NCI-H2227 (cell line): Measurements from ENCODE around the gene THY1.
"Not testable (repeated sequence)": the region's sequence is repeated elsewhere in the genome, so short reads cannot be mapped to it uniquely, and the experiment has no call there.

ENCODE experiments used
- DNase-seq: peaks from one replicate; lab custom pipeline; 2025; ENCODE audit not compliant: unreplicated experiment; lab: John Stamatoyannopoulos, UW

The THY1 gene

DNA sequence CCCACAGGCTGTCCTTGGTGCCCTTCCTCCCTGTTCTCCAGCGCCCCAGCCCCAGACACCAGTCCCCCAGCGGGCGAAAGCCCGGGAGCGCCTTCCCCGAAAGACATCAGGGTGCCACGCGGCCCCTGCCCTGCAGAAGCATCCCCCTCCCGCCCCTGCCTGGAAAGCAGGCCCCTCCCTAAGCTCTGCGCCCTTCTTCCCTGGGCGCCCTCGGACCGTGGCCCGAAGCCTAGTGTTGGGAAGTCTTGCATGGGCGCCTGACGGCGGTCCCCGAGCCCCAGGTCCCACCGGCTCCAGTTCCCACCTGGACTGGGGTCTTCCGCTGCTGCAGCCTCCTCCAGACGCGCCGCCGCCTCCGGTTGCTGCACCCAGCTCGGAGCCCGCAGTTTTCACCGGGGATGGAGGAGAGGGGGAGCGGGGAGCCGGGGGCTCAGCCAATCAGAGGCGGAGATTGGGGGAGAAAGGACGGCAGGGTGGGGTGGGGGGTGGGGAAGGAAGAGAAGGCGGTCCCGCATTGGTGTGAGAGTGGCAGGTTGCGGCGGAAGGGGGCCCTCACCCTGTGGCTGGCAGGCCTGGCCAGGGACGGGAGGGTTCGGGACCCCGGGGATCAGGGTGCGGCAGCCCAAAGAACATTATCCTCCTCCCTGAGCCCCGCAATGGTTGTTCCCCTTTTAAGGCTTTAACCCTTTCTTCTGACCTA lies at the start of gene THY1:
TSS of gene THY1 (minus strand) at position 364 of the 700 bp plus-strand sequence. CDS start 2,267 bp downstream, outside the sequence.
- peak; percentile 78 for DNase-seq

DNA sequence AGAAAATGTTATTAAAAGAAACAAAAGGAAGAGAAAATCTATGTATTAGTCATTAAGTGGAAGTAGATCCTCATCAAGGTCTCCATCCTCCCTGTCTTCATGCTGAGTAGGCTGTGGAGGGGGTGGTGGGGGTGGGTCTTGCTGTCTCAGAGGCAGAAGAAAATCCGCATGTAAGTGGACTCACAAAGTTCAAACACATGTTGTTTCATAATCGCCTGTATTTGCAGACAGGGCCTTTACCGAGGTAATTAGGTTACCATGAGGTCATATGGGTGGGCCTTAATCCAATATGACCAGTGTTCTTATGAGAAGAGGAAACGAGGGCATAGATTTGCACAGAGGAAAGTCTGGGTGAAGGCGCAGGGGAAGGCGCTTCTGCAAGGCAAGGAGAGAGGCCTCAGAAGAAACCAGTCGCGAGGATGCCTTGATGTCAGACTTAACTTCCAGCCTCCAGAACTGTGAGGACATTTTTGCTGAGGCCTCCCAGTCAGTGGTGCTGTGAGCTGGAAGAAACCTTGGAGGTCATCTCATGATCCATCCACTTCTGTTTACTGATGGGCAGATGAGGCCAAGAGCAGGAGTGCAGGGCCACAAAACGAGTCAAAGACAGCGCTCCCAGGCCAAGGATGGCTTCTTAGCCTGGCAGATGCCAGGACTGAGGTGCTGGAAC lies 49.3 kb upstream of the THY1 start:
- no peak for DNase-seq

DNA sequence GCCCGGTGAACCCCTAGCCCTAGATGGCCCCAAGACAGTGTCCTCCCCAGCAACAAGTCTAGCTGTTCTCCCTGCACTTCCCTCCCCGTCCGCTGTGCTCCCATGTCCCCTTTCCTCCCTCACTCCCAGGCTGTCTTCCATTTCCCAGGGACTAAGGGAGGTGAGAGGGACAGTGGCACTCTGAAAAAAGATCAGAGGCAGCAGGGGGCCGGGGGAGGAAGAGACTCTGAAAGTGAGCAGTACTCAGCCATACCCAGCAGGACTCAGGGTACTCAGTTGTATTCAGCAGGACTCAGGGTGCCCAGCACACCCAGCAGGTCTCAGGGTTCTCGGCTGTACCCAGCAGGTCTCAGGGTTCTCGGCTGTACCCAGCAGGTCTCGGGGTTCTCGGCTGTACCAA lies 48.4 kb upstream of the THY1 start:
- no peak for DNase-seq

DNA sequence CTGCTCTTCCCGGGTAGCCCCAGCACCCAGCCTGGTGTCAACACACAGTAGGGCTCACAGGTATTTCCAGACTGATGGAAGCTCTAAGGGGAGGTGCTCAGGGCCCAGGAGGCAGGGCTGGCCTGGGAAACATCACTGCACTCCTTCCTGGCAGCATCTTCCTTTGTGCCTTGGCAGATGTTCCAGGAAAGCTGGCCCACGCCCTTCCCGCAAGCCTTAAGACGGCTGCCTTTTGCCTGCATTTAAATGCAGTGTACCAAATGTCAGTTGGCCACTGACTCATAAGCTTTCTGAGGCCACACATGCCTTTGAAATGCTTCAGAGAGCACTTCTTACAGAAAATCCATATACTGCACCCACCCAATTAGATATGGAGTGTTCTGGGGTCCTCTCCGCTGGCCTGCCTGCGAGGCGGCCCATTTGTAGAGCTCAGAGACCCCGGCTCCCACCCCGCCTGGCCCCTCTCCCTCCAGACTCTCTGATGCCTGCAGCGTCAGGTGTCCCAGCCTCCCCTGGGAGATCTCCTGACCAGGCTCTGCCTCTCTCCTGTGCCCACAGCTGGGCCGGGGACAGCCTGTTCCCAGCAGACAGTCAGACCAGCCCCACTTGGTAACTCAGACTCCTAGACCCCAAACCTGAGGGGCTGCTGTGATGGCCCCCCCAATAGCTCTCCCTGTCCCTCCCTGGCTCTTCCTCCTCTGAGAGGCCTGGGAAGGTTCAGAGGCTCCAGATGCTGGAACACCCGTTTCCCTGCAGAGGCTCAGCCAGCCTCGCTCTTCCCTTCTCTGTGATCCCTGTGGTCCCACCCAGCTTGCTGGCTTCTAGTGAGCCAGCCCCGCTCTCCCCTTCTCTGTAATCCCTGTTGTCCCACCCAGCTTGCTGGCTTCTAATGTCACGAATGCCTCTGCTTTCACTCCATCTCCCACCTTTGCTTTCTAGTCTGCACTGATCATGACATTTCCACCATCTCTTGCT lies 47.6 kb upstream of the THY1 start:
- DNase-seq: no peak

DNA sequence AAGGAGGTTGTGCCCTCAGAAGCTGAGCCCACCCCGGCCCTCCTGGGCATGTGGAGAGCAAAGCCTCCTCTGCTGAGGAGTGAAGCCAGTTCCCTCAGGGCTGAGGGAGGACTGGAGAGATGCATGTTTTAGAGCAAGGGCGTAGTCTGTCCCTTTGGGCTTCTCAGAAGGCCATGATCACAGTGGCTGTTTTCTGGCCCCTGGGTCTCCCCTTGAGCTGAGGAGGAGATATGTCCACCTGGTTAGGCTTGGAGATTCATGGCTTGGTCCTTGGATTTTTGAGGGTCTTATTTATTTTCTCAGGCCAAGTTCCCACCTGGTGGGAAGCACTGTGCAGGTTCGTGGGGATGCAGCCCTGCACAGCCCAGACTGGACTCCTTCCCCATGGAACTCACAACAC lies 46.5 kb upstream of the THY1 start:
- no peak for DNase-seq

DNA sequence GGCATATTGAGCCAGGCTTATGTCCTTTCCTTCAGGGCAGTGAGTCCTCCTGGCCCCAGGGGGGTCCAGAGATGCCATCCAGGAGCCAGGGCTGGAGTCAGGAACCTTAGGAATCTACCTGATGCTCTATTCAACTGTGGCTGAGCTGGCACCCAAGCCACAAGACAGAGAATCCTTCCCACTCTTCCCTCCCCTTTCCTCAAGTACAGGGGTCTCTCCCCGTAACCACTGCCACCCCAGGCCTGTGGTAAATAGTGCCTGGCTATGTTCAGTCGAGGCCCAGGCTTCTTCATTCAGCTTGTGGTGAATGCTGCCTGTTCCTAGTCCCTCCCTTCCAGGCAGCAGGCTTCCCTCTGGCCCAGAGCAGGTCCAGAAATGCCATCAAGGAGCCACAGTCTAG lies 45.5 kb upstream of the THY1 start:
- no peak for DNase-seq

DNA sequence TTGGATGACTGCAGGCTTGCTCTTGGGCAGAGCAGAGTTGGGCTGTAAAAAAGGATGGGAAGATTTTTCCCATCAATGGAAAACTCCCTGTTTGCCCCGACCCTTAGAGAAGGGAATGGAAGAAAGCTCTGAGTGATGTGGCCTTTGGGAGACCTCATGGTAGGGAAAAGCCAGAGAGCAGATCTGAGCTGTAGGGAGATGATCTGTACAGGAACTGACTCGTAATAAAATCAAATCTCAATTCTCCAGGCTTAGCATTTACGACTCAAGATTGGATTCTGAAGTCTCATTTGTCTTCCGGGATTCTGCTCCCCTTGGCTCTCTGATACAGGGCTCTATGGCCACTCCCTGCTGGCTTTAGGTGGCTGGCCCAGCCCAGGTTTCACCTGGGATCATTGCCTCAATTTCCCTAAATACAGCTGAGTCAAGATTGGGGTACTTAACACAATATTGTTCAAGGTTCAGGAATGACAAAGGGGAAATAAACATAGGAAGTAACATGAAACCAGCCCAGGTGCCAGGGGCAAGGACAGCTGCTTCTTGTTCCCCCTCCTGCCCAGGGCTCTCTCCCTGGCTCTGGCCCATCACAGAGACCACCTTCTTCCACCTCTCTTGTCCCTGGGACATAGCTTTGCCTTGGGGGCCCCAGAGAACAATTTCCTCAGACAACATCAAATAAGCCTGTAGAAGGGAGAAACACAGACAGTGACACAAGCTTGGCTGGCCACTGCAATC lies 38.4 kb upstream of the THY1 start:
- no peak for DNase-seq

DNA sequence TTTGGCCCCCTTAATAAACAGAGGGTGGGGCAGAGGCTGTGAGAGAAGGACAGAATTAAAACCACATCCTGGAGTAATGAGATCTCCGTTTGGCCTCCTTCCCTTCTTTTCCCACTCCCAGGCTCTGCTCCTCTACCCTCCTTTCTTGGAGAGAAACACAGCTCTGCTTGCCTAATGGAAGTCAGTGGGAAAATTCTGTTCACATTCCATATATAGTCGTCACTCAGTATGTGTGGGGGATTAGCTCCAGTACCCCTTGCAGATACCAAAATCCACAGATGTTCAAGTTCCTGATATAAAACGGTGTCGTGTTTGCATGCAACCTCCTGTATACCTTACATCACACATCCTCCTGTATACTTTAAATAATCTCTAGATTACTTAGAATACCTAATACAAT lies 37.6 kb upstream of the THY1 start:
- DNase-seq: no peak

DNA sequence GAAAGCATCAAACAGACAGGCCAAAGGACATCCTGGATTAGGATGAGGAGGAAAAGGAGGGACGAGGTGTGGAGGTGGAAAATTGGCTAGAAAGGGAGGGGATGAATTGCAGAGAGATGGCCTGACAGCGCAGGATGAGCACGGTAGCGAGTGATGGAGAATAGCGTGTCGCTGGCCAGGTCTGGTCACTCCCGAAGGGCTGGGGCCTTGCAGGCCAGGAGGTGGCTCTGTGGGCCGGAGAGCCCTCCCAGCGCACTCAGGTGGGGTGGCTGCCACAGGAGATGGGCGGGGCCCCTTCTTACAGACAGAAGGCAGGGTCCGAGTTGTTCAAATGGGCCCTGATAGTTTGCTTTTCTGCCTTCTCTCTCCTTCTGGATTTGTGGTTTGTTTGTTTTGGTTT lies 37.1 kb upstream of the THY1 start:
- no peak for DNase-seq

DNA sequence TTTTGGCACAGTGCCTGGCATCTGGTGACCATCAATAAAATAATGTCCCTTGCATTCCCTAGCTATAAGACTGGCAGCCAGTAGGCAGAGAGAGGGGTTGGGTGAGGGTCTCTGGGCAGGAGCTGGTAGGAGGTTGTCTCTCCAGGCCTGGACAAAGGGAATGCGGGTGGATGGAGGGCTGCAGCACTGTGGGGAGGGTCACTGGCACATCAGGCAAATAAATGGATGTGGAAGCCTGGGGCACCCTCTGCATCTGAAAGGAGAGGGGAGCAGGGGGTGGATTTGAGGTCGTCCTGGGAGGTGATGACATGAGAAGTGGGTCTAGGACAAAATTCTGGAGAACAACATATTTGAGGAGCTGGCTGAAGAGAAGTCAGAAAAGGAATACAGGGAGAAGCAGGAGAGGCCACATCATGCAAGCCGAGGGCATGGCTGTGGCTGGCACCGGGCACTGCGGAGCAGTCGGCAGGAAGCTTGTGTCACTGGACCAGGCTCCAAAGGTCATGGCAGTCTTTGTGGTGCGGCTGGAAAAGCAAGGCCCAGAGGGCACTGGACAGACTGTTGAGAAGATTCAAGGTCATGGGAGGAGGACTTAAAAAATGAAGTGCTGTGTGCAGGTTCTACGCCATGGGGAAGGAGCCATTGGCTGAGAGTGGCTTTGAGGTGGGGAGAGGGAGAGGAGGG lies 36.5 kb upstream of the THY1 start:
- DNase-seq: no peak

DNA sequence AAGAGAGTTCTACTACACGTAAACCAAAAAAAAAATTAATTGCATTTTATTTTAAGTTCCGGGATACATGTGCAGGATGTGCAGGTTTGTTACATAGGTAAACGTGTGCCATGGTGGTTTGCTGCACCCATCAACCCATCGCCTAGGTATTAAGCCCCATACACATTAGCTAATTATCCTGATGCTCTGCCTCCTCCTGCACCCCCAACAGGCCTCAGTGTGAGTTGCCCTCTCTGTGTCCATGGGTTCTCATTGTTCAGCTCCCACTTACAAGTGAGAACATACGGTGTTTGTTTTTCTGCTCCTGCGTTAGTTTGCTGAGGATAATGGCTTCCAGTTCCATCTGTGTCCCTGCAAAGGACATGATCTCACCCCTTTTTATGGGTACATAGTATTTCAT lies 32.7 kb upstream of the THY1 start:
- not testable (repeated sequence) for DNase-seq

DNA sequence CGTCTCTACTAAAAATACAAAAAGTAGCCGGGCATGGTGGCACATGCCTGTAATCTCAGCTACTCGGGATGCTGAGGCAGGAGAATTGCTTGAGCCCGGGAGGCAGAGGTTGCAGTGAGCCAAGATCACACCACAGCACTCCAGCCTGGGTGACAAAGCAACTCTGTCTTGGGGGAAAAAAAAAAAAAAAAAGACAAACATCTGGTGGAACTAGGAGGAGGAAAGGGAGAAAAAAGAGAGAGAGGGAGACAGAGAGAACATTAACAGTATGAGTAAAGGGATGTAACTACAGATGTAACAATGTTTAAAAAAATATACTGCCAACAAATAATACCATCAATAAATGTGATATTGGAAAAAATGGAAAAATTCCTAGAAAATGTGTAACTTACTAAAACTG lies 32.3 kb upstream of the THY1 start:
- DNase-seq: not testable (repeated sequence)

DNA sequence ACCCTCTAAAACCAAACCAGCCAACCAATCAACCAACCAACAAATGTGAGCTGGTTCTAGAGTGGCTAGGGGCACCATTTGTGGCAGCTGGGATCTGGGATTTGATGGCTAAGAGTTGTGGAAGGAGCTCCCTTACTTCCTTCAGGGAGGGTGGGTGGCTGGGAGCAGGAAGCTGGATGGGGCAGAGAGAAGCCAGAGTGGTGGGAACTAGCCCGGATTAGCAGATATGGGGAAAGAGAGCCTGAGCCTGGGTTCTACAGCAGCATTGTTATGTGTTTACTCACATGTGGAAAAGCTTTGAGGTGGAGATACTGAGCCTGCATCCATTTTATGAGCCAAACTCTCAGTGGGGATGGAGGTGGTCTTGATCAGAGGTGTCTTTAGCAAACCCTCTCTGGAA lies 30.9 kb upstream of the THY1 start:
- DNase-seq: no peak

DNA sequence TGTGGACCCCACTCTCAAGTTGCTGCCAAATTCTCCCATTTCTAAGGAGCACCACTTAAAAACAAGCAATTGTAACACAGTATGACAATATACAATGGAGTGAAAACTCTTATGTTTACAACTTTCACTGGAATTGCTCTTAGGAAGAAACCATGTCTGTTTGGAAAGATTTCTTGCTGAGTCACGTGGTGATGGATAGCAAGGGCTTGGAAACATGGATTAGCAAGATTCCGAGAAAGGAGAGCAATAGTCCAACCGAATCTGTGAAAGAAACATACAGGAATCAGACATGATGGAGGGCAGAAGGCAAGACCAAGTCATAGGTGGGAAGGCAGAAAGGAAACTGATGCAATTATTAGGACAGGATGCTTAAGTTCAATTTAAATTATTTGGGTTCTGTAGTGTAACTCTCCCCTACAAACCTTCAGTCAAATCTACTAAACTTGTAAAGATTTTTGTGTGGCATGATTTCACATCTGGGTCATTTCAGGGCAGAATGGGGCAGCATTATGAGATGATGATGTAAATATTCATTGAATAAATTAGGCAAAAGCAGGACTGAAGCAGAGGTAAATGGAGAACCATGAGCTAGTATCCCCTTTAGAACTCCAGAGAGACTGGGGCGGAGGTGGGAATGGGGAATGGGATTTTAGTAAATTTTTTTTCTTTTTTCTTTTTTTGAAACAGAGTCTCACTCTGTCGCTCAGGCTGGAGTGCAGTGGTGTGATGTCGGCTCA lies 27.8 kb upstream of the THY1 start:
- DNase-seq: no peak

DNA sequence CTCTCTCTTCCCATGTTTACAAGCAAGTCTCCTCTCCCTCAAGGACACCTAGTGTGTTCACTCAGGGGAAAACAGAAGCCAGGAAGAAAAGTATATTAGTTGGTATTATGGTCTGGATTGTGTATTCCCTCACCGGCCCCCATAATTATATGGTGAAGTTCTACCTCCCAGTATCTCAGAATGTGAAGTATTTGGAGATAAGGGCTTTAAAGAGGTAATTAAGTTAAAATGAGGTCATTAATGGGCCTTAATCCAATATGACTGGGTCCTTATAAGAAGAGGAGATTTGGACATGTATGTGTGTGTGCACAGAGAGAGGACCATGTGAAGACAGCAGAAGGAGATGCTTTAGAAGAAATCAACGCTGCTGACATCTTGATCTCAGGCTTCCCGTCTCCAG lies 26.5 kb upstream of the THY1 start:
- DNase-seq: peak; percentile 15

DNA sequence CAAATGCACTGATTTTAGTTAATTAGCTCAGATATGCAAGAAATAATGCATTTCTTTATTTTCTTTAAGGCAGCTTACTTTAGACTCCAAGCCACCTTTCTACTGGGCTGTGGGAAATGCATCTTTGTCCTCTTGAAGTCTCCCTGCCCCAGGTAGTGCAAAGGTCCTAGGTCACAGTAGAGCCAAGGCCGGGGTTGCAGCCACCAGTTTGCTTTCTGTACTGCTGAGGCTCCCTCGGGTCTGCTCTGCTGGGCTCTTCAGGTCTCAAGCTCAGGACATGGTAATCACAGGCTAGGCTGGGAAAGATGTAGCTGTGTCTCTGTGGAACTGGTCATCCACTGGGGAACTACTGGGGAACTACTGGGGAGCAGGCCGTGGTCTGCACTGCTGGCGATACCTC lies 25.4 kb upstream of the THY1 start:
- DNase-seq: no peak

DNA sequence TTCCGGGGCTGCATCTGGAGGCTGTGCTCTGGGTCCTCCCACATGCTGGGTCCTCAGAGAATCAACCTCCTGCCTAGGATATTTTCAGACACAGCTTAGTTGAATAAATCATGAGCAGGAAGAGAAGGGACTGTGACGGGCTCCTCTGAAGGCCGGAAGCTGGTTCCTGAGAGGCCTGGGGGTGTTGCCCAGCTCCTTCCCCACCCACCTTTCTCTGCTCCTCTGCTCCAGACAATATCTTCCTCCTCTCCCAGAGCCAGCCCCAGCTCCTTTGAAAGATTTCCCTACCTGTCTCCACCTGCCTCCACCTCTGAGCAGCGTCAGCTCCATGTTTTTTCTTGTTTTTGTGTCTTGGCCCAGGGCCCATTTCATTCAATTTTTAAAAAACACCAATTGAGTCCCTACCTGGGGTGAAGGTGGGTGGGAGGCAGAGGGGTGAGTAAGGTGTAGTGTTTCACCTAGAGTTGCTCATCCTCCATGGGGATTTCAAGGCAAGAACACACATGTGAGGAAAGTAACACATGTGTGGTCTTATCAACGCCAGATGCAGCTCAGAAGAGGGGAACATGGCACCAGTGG lies 24.8 kb upstream of the THY1 start:
- no peak for DNase-seq

DNA sequence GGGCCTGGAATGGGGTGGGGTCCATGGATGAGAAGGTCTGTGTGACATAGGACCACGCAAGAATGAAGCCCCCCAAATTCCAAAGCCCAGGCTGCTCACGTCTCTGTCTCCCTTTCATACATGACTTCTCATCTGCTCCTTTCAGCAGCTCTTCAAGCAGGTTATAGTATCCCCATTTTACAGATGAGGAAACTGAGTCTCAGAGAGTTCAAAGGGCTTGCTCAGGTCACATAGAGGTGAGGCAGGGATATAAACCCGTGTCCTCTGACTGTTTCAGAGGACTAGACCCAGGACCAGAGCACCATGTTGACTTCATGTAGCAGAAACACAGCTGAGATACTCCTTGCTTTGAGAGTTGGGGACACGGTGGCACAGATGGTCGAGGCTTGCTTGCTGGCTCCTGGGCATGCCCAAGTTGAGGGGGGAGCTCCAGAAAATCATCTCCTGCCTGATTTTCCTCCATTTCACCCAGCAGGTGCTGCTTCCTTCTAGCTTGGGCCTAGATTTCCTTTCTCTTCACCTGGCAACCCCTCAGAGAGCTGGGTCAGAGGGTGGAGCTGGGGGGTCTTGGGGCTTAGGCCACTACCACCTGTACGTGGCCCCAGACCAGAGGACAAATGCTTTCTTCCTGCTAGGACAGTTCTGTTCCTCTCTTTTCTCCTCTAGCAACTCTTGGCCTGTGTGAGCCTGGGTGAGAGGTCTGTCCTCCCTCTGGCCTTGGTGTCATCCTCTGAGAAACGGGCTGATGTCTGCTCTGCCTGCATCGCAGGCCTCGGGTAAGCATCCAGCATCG lies 24.1 kb upstream of the THY1 start:
- no peak for DNase-seq

DNA sequence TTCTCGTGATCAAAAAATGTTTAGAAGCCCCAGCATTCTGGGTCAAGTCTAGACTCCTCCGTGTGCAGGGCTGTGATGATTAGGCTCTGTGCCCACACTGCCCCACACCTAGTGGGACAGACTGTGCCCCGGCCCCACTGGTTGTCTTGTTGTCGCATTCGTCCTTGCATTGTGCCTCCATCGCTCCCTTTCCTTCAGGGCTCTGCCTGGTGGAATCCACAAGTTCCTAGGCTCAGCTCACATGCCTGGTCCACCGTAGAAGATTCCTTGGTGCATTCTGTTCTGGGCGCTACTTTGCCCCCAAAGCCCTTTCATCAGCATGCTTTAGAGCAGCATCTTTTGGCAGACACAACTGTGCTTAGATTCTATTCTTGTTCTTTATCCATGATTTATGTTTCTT lies 23.5 kb upstream of the THY1 start:
- DNase-seq: no peak
